BJ (cell line): ENCODE data around the gene KIAA0825. TPM values are rescaled to one million over a fixed set of nuclear protein-coding genes. Genes with fewer than 3 reads are reported as not detected.

Experiments
- CTCF ChIA-PET: fragments of 350-600 bp; formaldehyde crosslinking; extraction: SDS; loops from one replicate; lab custom pipeline; 2021; ENCODE audit warnings: antibody characterized with exemption, inconsistent platforms; lab: Yijun Ruan, JAX
- POLR2A ChIA-PET: fragments of 300-600 bp; sonication (Branson Sonifier 250); formaldehyde crosslinking; extraction: SDS; loops from one replicate; lab custom pipeline; 2021; ENCODE audit warnings: antibody characterized with exemption; lab: Charles Lee
- DNase-seq: peaks from one replicate; pipeline ENCODE4 v3.0.0-alpha.2; 2011; ENCODE audit warnings: low read depth
- H3K27me3 ChIP-seq: 2 replicates; pipeline ENCODE4 v1.6.0; 2011; ENCODE audit warnings: low read length; ENCODE audit not compliant: control insufficient read depth, insufficient read depth
- H3K36me3 ChIP-seq: 2 replicates; pipeline ENCODE4 v1.5.1; 2011; ENCODE audit warnings: low read length; ENCODE audit not compliant: control insufficient read depth, insufficient read depth
- H3K4me3 ChIP-seq: 2 replicates; pipeline ENCODE4 v1.5.1; 2011; ENCODE audit warnings: low read depth, mild to moderate bottlenecking, control low read depth, low read length
- CTCF ChIP-seq: IDR thresholded peaks from 2 replicates; pipeline ENCODE4 v1.5.1; 2011; ENCODE audit warnings: low read depth, mild to moderate bottlenecking, control low read depth, inconsistent platforms, low read length, moderate library complexity; ENCODE audit not compliant: insufficient read depth
- polyA plus RNA-seq: library from polyadenylated mRNA; depleted of rRNA; stranded (reverse); fragments of >200 nt; gene quantifications from 2 replicates; pipeline ENCODE4 v1.2.3, GENCODE V29; 2011

The KIAA0825 gene
- polyA plus RNA-seq, 1 experiment = 0.69 TPM

GRCh38 chr5:94397508-94397907, 220.9 kb downstream of the KIAA0825 start:
- Histone ChIP-seq H3K4me3 (no peak overlapping the region), H3K27me3 (no peaks in the 10 kb centered on the region), H3K36me3 (no peaks in the 10 kb centered on the region)
- POLR2A ChIA-PET = no interaction called here
- TF ChIP-seq CTCF = no peak
- no peak for DNase-seq
- CTCF ChIA-PET = interaction anchor here (2.0 kb wide), 1 partner anchor 9 kb away, joined by 9 read pairs; no protein-coding TSS in a partner anchor

GRCh38 chr5:94396687-94397086, 221.7 kb downstream of the KIAA0825 start:
- no peak for TF ChIP-seq CTCF
- H3K4me3 ChIP-seq = no peak overlapping the region
- no peak for DNase-seq
- no peaks in the 10 kb centered on the region for H3K27me3 ChIP-seq
- no peaks in the 10 kb centered on the region for H3K36me3 ChIP-seq
- CTCF ChIA-PET = no interaction called here
- POLR2A ChIA-PET = no interaction called here

- DNase-seq = no peak
- H3K36me3 ChIP-seq = no peaks in the 10 kb centered on the region
- TF ChIP-seq CTCF = no peak
- H3K4me3 ChIP-seq = no peak overlapping the region
- CTCF ChIA-PET = no interaction called here
- no peaks in the 10 kb centered on the region for H3K27me3 ChIP-seq
- POLR2A ChIA-PET = no interaction called here
These were observed 222.9 kb downstream of the KIAA0825 start for GRCh38 chr5:94395468-94395867.

- H3K36me3 ChIP-seq = no peaks in the 10 kb centered on the region
- POLR2A ChIA-PET = no interaction called here
- CTCF ChIA-PET = no interaction called here
- no peak for DNase-seq
- no peaks in the 10 kb centered on the region for H3K27me3 ChIP-seq
- no peak overlapping the region for H3K4me3 ChIP-seq
- TF ChIP-seq CTCF = no peak
These were observed 226.4 kb downstream of the KIAA0825 start for GRCh38 chr5:94391996-94392395.

- no peak for TF ChIP-seq CTCF
- Histone ChIP-seq H3K36me3 (no peaks in the 10 kb centered on the region), H3K4me3 (no peak overlapping the region), H3K27me3 (no peaks in the 10 kb centered on the region)
- ChIA-PET POLR2A (no interaction called here), CTCF (interaction anchor here (0.9 to 2.0 kb wide), 3 partner anchors 8 to 20 kb away, joined by 3 to 9 read pairs (median 4); no protein-coding TSS in a partner anchor)
- DNase-seq = no peak
These were observed 228.9 kb downstream of the KIAA0825 start for GRCh38 chr5:94389515-94389899.
